ENCODE measurements around the gene PRR19. TPM values are rescaled to one million over a fixed set of nuclear protein-coding genes. Genes with fewer than 3 reads are reported as not detected.
A peak's percentile ranks its signal among the peaks of the same experiment; 100 is the strongest.

PRR19 gene
- total and polyA plus RNA-seq, 7 experiments from 2014 or later, result 0.32 to 0.68 (median 0.44) TPM; not detected in 1

- Histone ChIP-seq H3K27me3 (ENCODE audit: control insufficient read depth in 2 of 2, insufficient read depth in 2 of 2, low read length in 2 of 2) (peaks cover 11 to 17% of the 10 kb centered on the region in 2 donors), H3K36me3 (ENCODE audit: control insufficient read depth in 2 of 3, insufficient read depth in 3 of 3, low read length in 3 of 3) (no peaks in the 10 kb centered on the region), H3K4me3 (ENCODE audit: low read length) (no peak overlapping the region), H3K27ac (ENCODE audit: low read depth, low read length) (no peak overlapping the region), H3K4me1 (ENCODE audit: control insufficient read depth in 2 of 2, insufficient read depth in 2 of 2, low read length in 2 of 2) (no peaks in the 10 kb centered on the region), H3K9me3 (ENCODE audit: control insufficient read depth in 2 of 3, low read length in 3 of 3) (no peaks in the 10 kb centered on the region)
- CTCF ChIA-PET, result no interaction called here
- H3K4me1 Mint-ChIP-seq, result peaks cover 6 to 32% (median 16%) of the 10 kb centered on the region in 7 donors
- peaks cover 26 to 51% (median 32%) of the 10 kb centered on the region in 5 donors for H3K27me3 Mint-ChIP-seq
- peaks cover 0 to 5% (median 0%) of the 10 kb centered on the region in 11 donors for H3K9me3 Mint-ChIP-seq
- no peaks in the 10 kb centered on the region for H3K36me3 Mint-ChIP-seq
- DNase-seq (no peak), ATAC-seq (peak; percentile 54)
- H3K4me3 Mint-ChIP-seq, result peak overlapping the region in 3 of 10 donors; percentile 4 to 28 (median 15)
- intact Hi-C loops (cut with micrococcal nuclease), result no loop called here
- POLR2A ChIA-PET, result interaction anchor here (0.5 kb wide), 1 partner anchor 13 kb away, joined by 4 read pairs; no protein-coding TSS in a partner anchor
- no peak overlapping the region for H3K27ac Mint-ChIP-seq
Observed at GRCh38 chr19:42316223-42317211, 14.6 kb downstream of the PRR19 start.

GRCh38 chr19:42317535-42317934, 15.6 kb downstream of the PRR19 start:
- ChIA-PET CTCF (interaction anchor here (0.6 kb wide), 1 partner anchor 100 kb away, joined by 9 read pairs; no protein-coding TSS in a partner anchor), POLR2A (no interaction called here)
- H3K9me3 Mint-ChIP-seq, result peaks cover 0 to 5% (median 0%) of the 10 kb centered on the region in 11 donors
- H3K36me3 Mint-ChIP-seq, result no peaks in the 10 kb centered on the region
- peaks cover 7 to 8% of the 10 kb centered on the region in 2 donors for H3K27me3 ChIP-seq (ENCODE audit: control insufficient read depth in 2 of 2, insufficient read depth in 2 of 2, low read length in 2 of 2)
- H3K36me3 ChIP-seq (ENCODE audit: control insufficient read depth in 2 of 3, insufficient read depth in 3 of 3, low read length in 3 of 3), result no peaks in the 10 kb centered on the region
- H3K4me3 ChIP-seq (ENCODE audit: low read length), result no peak overlapping the region
- no peak overlapping the region for H3K27ac ChIP-seq (ENCODE audit: low read depth, low read length)
- DNase-seq (no peak), ATAC-seq (no peak)
- H3K27me3 Mint-ChIP-seq, result peaks cover 18 to 50% (median 29%) of the 10 kb centered on the region in 5 donors
- H3K27ac Mint-ChIP-seq, result peak overlapping the region in 1 of 9 donors; percentile 14
- intact Hi-C loops (cut with micrococcal nuclease), result no loop called here
- H3K4me3 Mint-ChIP-seq, result no peak overlapping the region
- peaks cover 6 to 24% (median 15%) of the 10 kb centered on the region in 7 donors for H3K4me1 Mint-ChIP-seq
- no peaks in the 10 kb centered on the region for H3K4me1 ChIP-seq (ENCODE audit: control insufficient read depth in 2 of 2, insufficient read depth in 2 of 2, low read length in 2 of 2)
- no peaks in the 10 kb centered on the region for H3K9me3 ChIP-seq (ENCODE audit: control insufficient read depth in 2 of 3, low read length in 3 of 3)

GRCh38 chr19:42322305-42322704, 20.4 kb downstream of the PRR19 start:
- ChIA-PET CTCF (interaction anchor here (1.6 kb wide), 1 partner anchor 199 kb away, joined by 5 read pairs; no protein-coding TSS in a partner anchor), POLR2A (interaction anchor here (1.3 kb wide), 1 partner anchor 52 kb away, joined by 4 read pairs; no protein-coding TSS in a partner anchor)
- Histone ChIP-seq H3K36me3 (ENCODE audit: control insufficient read depth in 2 of 3, insufficient read depth in 3 of 3, low read length in 3 of 3) (peaks cover 0 to 5% (median 0%) of the 10 kb centered on the region in 3 experiments), H3K27ac (ENCODE audit: low read depth, low read length) (no peak overlapping the region), H3K4me3 (ENCODE audit: low read length) (no peak overlapping the region), H3K4me1 (ENCODE audit: control insufficient read depth in 2 of 2, insufficient read depth in 2 of 2, low read length in 2 of 2) (peaks cover 6 to 7% of the 10 kb centered on the region in 2 donors), H3K27me3 (ENCODE audit: control insufficient read depth in 2 of 2, insufficient read depth in 2 of 2, low read length in 2 of 2) (peaks cover 0 to 4% of the 10 kb centered on the region in 2 donors), H3K9me3 (ENCODE audit: control insufficient read depth in 2 of 3, low read length in 3 of 3) (no peaks in the 10 kb centered on the region)
- peaks cover 6 to 39% (median 16%) of the 10 kb centered on the region in 5 donors for H3K27me3 Mint-ChIP-seq
- H3K27ac Mint-ChIP-seq, result no peak overlapping the region
- H3K4me3 Mint-ChIP-seq, result no peak overlapping the region
- H3K4me1 Mint-ChIP-seq, result peaks cover 11 to 24% (median 19%) of the 10 kb centered on the region in 7 donors
- intact Hi-C loops (cut with micrococcal nuclease), result no loop called here
- no peak for ATAC-seq
- H3K36me3 Mint-ChIP-seq, result peaks cover 0 to 6% (median 4%) of the 10 kb centered on the region in 5 donors
- DNase-seq, result no peak
- peaks cover 0 to 4% (median 0%) of the 10 kb centered on the region in 11 donors for H3K9me3 Mint-ChIP-seq

GRCh38 chr19:42323473-42323851, 21.5 kb downstream of the PRR19 start:
- ChIA-PET CTCF (interaction anchor here (1.3 kb wide), 1 partner anchor 191 kb away, joined by 3 read pairs; no protein-coding TSS in a partner anchor), POLR2A (interaction anchor here (0.6 to 1.3 kb wide), 4 partner anchors 18 to 53 kb away, joined by 3 to 5 read pairs (median 4); no protein-coding TSS in a partner anchor)
- no peak overlapping the region for H3K27ac Mint-ChIP-seq
- peaks cover 0 to 4% (median 0%) of the 10 kb centered on the region in 11 donors for H3K9me3 Mint-ChIP-seq
- peaks cover 13 to 29% (median 22%) of the 10 kb centered on the region in 7 donors for H3K4me1 Mint-ChIP-seq
- intact Hi-C loops (cut with micrococcal nuclease), result no loop called here
- peak in 1 of 9 donors; percentile 7 for DNase-seq
- peaks cover 6 to 39% (median 16%) of the 10 kb centered on the region in 5 donors for H3K27me3 Mint-ChIP-seq
- no peak overlapping the region for H3K4me3 ChIP-seq (ENCODE audit: low read length)
- peaks cover 0 to 5% (median 0%) of the 10 kb centered on the region in 3 experiments for H3K36me3 ChIP-seq (ENCODE audit: control insufficient read depth in 2 of 3, insufficient read depth in 3 of 3, low read length in 3 of 3)
- no peak overlapping the region for H3K27ac ChIP-seq (ENCODE audit: low read depth, low read length)
- peaks cover 0 to 4% of the 10 kb centered on the region in 2 donors for H3K27me3 ChIP-seq (ENCODE audit: control insufficient read depth in 2 of 2, insufficient read depth in 2 of 2, low read length in 2 of 2)
- H3K4me3 Mint-ChIP-seq, result peak overlapping the region in 8 of 10 donors; percentile 21 to 68 (median 35)
- peaks cover 0 to 6% (median 4%) of the 10 kb centered on the region in 5 donors for H3K36me3 Mint-ChIP-seq
- H3K4me1 ChIP-seq (ENCODE audit: control insufficient read depth in 2 of 2, insufficient read depth in 2 of 2, low read length in 2 of 2), result peaks cover 6 to 7% of the 10 kb centered on the region in 2 donors
- H3K9me3 ChIP-seq (ENCODE audit: control insufficient read depth in 2 of 3, low read length in 3 of 3), result no peaks in the 10 kb centered on the region
- ATAC-seq, result no peak

GRCh38 chr19:42323852-42324654, 22.1 kb downstream of the PRR19 start:
- Mint-ChIP-seq H3K27ac (no peak overlapping the region), H3K4me3 (peak overlapping the region in 1 of 10 donors; percentile 96), H3K36me3 (peaks cover 0 to 6% (median 4%) of the 10 kb centered on the region in 5 donors), H3K9me3 (peaks cover 0 to 4% (median 0%) of the 10 kb centered on the region in 11 donors), H3K4me1 (peaks cover 13 to 29% (median 22%) of the 10 kb centered on the region in 7 donors), H3K27me3 (peaks cover 6 to 36% (median 16%) of the 10 kb centered on the region in 5 donors)
- Histone ChIP-seq H3K4me3 (ENCODE audit: low read length) (no peak overlapping the region), H3K36me3 (ENCODE audit: control insufficient read depth in 2 of 3, insufficient read depth in 3 of 3, low read length in 3 of 3) (peaks cover 0 to 5% (median 0%) of the 10 kb centered on the region in 3 experiments), H3K9me3 (ENCODE audit: control insufficient read depth in 2 of 3, low read length in 3 of 3) (no peaks in the 10 kb centered on the region), H3K4me1 (ENCODE audit: control insufficient read depth in 2 of 2, insufficient read depth in 2 of 2, low read length in 2 of 2) (peaks cover 6 to 7% of the 10 kb centered on the region in 2 donors), H3K27ac (ENCODE audit: low read depth, low read length) (no peak overlapping the region), H3K27me3 (ENCODE audit: control insufficient read depth in 2 of 2, insufficient read depth in 2 of 2, low read length in 2 of 2) (peaks cover 0 to 4% of the 10 kb centered on the region in 2 donors)
- CTCF ChIA-PET, result interaction anchor here (1.1 to 1.3 kb wide), 2 partner anchors 28 to 191 kb away, joined by 3 read pairs; no protein-coding TSS in a partner anchor
- intact Hi-C loops (cut with micrococcal nuclease), result no loop called here
- POLR2A ChIA-PET, result interaction anchor here (0.7 to 1.0 kb wide), 2 partner anchors 19 to 42 kb away, joined by 3 read pairs; no protein-coding TSS in a partner anchor
- ATAC-seq (no peak), DNase-seq (peak in 4 of 9 donors; percentile 13 to 35 (median 22))
